Neuron (in vitro differentiated cells): ENCODE measurements around the gene FEV.

ENCODE experiments used
- H2AFZ ChIP-seq: one replicate; pipeline ENCODE4 v1.6.1; 2013; ENCODE audit warnings: low read depth, mild to moderate bottlenecking, inconsistent platforms, low read length, moderate library complexity
- H3K27me3 ChIP-seq: one replicate; pipeline ENCODE4 v1.6.1; 2013; ENCODE audit warnings: low read length; ENCODE audit not compliant: insufficient read depth
- H3K36me3 ChIP-seq: one replicate; pipeline ENCODE4 v1.6.1; 2013; ENCODE audit warnings: low read length; ENCODE audit not compliant: insufficient read depth
- H3K4me1 ChIP-seq: one replicate; pipeline ENCODE4 v1.6.1; 2013; ENCODE audit warnings: low read length; ENCODE audit not compliant: insufficient read depth
- H3K4me3 ChIP-seq: 2 replicates; pipeline ENCODE4 v1.5.1; 2013; ENCODE audit warnings: mild to moderate bottlenecking, low read length, moderate library complexity
- H3K9me3 ChIP-seq: one replicate; pipeline ENCODE4 v1.6.1; 2013; ENCODE audit warnings: low read length

The FEV gene

GRCh38 chr2:219003979-219004378 is 19.0 kb upstream of the FEV start:
- no peaks in the 10 kb centered on the region for H3K9me3 ChIP-seq
- H3K4me1 ChIP-seq = peaks cover 12% of the 10 kb centered on the region
- no peak overlapping the region for H2AFZ ChIP-seq
- no peaks in the 10 kb centered on the region for H3K36me3 ChIP-seq
- H3K27me3 ChIP-seq = peaks cover 74% of the 10 kb centered on the region
- no peak overlapping the region for H3K4me3 ChIP-seq

DNA sequence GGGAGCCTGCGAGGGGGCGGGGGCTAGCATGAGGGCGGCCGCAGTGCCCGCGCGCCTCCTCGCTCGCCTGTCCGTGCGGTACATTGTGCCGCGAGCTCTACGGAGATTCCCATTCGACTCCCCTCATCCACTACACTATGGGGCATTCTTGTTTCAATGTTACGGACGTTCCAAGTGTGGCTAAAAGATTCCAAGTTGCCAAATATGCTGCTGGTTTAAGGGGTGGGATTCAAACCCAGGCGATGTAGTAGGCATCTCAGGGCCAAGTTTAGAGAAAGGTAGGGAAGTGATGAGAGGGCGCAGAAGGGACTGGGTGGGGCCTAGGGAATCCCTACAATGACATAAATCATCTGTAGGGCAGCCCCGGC is 18.3 kb upstream of the FEV start:
- Histone ChIP-seq H3K9me3 (no peaks in the 10 kb centered on the region), H3K4me3 (no peak overlapping the region), H3K27me3 (peaks cover 79% of the 10 kb centered on the region)

GRCh38 chr2:219002395-219003266 is 17.6 kb upstream of the FEV start:
- no peak overlapping the region for H3K4me3 ChIP-seq
- H3K9me3 ChIP-seq = no peaks in the 10 kb centered on the region
- H3K36me3 ChIP-seq = no peaks in the 10 kb centered on the region
- peaks cover 12% of the 10 kb centered on the region for H3K4me1 ChIP-seq
- H3K27me3 ChIP-seq = peaks cover 84% of the 10 kb centered on the region
- H2AFZ ChIP-seq = no peak overlapping the region

More for the DNA sequence above, 18.3 kb upstream of the FEV start:
- H2AFZ ChIP-seq = no peak overlapping the region
- no peaks in the 10 kb centered on the region for H3K36me3 ChIP-seq
- H3K4me1 ChIP-seq = peaks cover 12% of the 10 kb centered on the region

- no peaks in the 10 kb centered on the region for H3K36me3 ChIP-seq
- peaks cover 89% of the 10 kb centered on the region for H3K27me3 ChIP-seq
- peaks cover 12% of the 10 kb centered on the region for H3K4me1 ChIP-seq
- no peak overlapping the region for H3K4me3 ChIP-seq
- H2AFZ ChIP-seq = no peak overlapping the region
- no peaks in the 10 kb centered on the region for H3K9me3 ChIP-seq
Measured at GRCh38 chr2:219001577-219002394, 16.8 kb upstream of the FEV start.

DNA sequence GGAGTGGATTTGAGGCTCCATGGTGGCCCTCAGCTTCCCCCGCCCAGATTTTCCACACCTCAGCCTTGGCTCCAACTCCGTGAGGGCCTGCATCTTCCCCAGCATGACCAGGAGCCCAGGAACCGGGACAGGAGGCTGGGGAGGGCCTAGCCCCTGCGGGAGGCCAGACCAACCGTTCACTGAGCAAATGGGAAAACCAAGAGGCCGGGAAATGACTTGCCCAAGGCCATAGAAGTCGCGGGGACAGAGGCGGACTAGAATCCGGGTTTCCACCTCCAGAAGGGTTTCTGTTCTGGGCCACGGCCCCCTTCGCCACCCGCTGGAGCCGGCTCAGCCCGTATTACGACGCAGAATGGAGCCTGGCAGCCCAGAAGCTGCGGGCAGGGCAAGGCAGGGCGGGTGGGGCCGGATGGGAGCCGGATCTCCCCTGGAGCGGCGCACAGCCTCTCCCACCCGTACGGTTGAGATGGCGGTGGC is 16.2 kb upstream of the FEV start:
- no peaks in the 10 kb centered on the region for H3K36me3 ChIP-seq
- H3K27me3 ChIP-seq = peaks cover 90% of the 10 kb centered on the region
- H3K4me1 ChIP-seq = peaks cover 12% of the 10 kb centered on the region
- no peaks in the 10 kb centered on the region for H3K9me3 ChIP-seq
- no peak overlapping the region for H3K4me3 ChIP-seq
- no peak overlapping the region for H2AFZ ChIP-seq

DNA sequence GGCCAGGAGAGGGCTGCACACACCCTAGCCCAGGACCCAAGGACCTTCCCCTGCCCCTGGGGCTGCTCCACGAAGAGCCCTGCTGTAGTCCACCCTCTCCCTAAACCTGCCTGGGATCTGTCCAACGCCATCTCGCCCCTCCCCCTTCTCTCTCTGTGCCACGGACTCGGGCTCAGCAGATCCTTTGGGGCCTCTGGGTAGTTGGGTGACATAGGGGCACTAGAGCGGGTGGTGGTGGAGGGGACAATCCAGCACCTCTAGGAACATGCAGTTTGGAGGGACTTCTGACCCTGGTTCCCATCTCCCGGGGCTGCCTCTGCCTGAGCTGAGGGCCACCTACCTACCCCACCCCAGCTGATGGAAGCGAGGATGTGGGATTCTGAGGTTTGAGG is 15.6 kb upstream of the FEV start:
- Histone ChIP-seq H3K4me1 (peaks cover 12% of the 10 kb centered on the region), H3K27me3 (peaks cover 87% of the 10 kb centered on the region), H3K4me3 (no peak overlapping the region), H3K9me3 (no peaks in the 10 kb centered on the region), H3K36me3 (no peaks in the 10 kb centered on the region), H2AFZ (no peak overlapping the region)

DNA sequence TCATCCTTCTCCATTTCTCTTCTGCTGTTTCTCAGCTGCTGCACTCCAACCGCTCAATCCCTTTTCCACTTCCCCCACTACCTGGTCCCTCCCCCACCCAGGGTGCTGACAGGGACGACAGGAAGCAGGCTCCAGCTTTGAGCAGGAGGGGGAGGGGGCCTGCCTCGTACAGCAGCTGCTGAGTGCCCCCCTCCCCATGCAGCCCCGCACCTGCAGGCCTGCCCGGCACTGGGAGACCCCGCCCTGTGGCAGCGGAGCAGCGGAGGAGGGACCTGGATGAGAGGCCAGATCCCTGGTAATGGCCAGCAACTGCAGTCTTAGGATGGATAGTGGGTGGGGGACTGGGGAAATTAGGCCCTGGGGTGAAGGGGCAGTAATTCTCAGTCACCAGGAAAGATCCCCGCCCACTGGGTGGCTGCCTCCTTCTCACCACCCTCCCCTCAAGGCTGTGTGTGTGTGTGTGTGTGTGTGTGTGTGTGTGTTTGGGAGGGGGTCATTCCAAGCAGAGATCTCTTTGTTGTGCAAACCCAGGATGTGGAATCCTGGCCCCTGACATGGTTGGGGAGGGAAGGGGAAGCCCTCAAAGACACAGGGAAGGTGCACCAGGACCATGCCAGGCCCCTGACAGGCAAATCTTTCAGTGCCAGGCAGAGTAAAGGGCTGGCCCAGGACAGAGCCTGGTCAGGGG is 15.0 kb upstream of the FEV start:
- H2AFZ ChIP-seq = no peak overlapping the region
- no peak overlapping the region for H3K4me3 ChIP-seq
- peaks cover 87% of the 10 kb centered on the region for H3K27me3 ChIP-seq
- H3K4me1 ChIP-seq = peaks cover 12% of the 10 kb centered on the region
- no peaks in the 10 kb centered on the region for H3K9me3 ChIP-seq
- no peaks in the 10 kb centered on the region for H3K36me3 ChIP-seq

DNA sequence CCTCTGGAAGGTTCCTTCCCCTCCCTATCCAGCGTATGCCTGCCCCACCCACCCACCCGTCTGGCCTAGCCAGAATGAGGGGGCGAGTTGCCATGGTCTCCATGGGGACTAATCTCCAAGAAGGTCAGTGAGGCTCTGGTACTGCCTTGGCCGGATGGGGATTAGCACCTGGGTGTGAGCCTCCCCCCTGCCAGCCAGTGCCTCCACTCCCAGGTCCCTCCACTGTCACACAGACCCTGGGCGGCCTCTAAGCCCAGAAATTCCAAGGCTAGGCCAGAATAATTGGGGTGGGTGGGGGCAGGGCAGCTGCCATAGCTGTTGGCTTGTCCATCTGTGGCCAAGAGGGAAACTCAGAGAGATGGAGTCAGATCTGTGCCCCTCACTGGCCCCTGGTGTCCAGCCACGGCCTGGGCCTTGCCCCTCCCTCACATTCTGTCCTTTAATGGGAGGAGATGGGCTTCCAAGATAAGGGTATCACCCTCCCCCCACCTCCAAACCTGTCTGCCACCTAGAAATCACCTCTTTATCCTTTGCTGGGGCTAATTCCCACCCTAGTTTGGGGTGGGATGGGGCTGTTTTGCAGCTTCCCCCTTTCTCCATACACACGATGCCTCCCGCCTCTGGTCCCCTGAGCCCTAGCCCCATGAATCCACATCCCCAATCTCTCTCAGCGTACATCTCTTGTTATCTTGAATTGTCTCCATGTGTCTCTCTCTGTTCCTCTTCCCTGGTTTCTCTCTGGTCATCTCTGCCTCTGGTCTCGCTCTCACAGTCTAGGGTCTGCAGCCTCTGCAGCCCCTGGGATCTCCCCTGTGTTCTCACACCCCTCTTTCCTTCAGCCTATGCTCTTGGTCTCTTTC is 14.3 kb upstream of the FEV start:
- Histone ChIP-seq H3K27me3 (peaks cover 89% of the 10 kb centered on the region), H3K9me3 (no peaks in the 10 kb centered on the region), H3K4me3 (no peak overlapping the region)

DNA sequence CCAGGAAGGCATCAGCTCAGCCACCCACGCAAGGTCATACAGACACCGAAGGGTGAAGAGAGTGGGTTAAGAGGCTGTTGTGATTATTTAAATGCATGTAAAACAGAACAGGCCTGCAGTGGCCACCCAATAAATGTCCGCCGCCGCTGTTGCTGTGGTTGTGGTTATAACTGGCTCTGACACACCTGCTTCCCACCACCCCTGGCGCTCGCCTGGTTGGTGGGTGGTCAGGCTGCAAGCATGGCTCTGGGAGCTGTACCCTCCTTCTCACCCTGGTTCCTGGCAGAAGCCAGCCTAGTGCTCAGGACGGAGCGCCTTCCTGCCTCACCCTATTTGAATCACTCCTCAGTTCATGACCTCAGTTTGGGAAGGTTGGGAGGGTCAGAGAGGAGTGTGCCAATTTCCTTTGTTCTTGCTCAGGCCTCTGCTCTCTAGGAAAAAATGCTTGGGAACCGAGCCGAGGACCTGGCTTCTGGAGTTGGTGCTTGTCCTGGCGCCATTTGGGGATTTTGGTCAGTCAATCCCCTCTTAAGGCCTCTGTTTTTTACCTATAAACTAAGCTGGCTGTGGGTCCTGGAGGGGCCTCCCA is 13.5 kb upstream of the FEV start:
- H3K27me3 ChIP-seq = peaks cover 89% of the 10 kb centered on the region
- H3K4me3 ChIP-seq = no peak overlapping the region
- H2AFZ ChIP-seq = no peak overlapping the region
- no peaks in the 10 kb centered on the region for H3K36me3 ChIP-seq
- peaks cover 20% of the 10 kb centered on the region for H3K4me1 ChIP-seq
- H3K9me3 ChIP-seq = no peaks in the 10 kb centered on the region

More for the DNA sequence above, 14.3 kb upstream of the FEV start:
- Histone ChIP-seq H3K4me1 (peaks cover 13% of the 10 kb centered on the region), H2AFZ (no peak overlapping the region), H3K36me3 (no peaks in the 10 kb centered on the region)

- Histone ChIP-seq H3K9me3 (no peaks in the 10 kb centered on the region), H3K4me3 (no peak overlapping the region), H2AFZ (no peak overlapping the region), H3K27me3 (peaks cover 89% of the 10 kb centered on the region), H3K36me3 (no peaks in the 10 kb centered on the region), H3K4me1 (peaks cover 24% of the 10 kb centered on the region)
Measured at GRCh38 chr2:218997731-218998130, 12.7 kb upstream of the FEV start.

DNA sequence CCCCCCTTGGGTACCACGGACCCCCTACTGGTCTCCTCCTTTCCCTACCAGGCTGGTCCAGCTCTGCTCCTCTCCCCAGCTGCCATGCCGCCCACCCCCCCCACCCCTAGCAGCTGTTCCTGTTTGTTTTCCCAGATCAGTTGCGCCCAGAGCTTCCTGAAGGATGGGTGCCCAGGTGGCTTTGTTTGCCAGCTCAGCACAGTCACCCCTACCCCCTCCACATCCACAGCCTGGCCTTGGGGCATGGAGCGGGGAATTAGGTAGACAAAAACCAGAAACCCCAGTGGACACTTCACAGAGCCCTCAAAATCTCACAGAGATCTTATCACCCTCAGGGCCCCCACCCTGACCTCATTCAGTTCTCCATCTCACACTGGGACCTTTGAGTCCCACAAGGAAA is 12.0 kb upstream of the FEV start:
- Histone ChIP-seq H3K4me1 (peaks cover 17% of the 10 kb centered on the region), H3K9me3 (no peaks in the 10 kb centered on the region), H3K4me3 (no peak overlapping the region), H3K36me3 (no peaks in the 10 kb centered on the region), H3K27me3 (peaks cover 89% of the 10 kb centered on the region), H2AFZ (no peak overlapping the region)
